HCT116 (cell line): ENCODE data around the gene HOXB7.

ENCODE experiments used
- FOSL1 ChIP-seq: IDR thresholded peaks from 2 replicates; pipeline ENCODE4 v1.6.1; 2012; ENCODE audit warnings: low read depth
- JUND ChIP-seq: IDR thresholded peaks from 2 replicates; pipeline ENCODE4 v1.6.1; 2012
- POLR2A ChIP-seq: IDR thresholded peaks from 2 replicates; pipeline ENCODE4 v1.7.0; 2011; ENCODE audit warnings: borderline replicate concordance; ENCODE audit not compliant: insufficient read depth, insufficient read length; ENCODE audit errors: extremely low read depth
- POLR2AphosphoS5 ChIP-seq: IDR thresholded peaks from 2 replicates; pipeline ENCODE4 v1.6.1; 2011; ENCODE audit warnings: mild to moderate bottlenecking, low read depth, low read length, moderate library complexity
- RAD21 ChIP-seq: IDR thresholded peaks from 2 replicates; pipeline ENCODE4 v1.6.1; 2012; ENCODE audit warnings: low read depth, mild to moderate bottlenecking
- SIN3A ChIP-seq: IDR thresholded peaks from 2 replicates; pipeline ENCODE4 v1.6.1; 2012; ENCODE audit warnings: low read depth
- SRF ChIP-seq: IDR thresholded peaks from 2 replicates; pipeline ENCODE4 v1.6.1; 2012; ENCODE audit warnings: low read depth
- YY1 ChIP-seq: IDR thresholded peaks from 2 replicates; pipeline ENCODE4 v1.6.1; 2011; ENCODE audit warnings: low read length, low read depth, moderate library complexity, mild to moderate bottlenecking; ENCODE audit not compliant: insufficient replicate concordance; ENCODE audit errors: extremely low read depth
- TF ChIP-seq, protein P1 (sequence below), 3 experiments: fragments of 200-600 bp in 1 of 3; sonication (generic) in 1 of 3; IDR thresholded peaks in 2 of 3; conservative IDR thresholded peaks in 1 of 3; 2 replicates each; pipeline ENCODE4 v1.5.1; 2012 to 2017; ENCODE audit warnings: low read depth in 2 of 3, low read length in 2 of 3, antibody characterized with exemption in 1 of 3, borderline replicate concordance in 1 of 3, control low read depth in 1 of 3, mild to moderate bottlenecking in 1 of 3, mixed read lengths in 1 of 3, mixed run types in 1 of 3, moderate library complexity in 1 of 3; ENCODE audit not compliant: insufficient read depth in 1 of 3
- TF ChIP-seq, protein P2 (sequence below): IDR thresholded peaks from 2 replicates; pipeline ENCODE4 v1.6.1; 2012
- TF ChIP-seq, protein P3 (sequence below): IDR thresholded peaks from 2 replicates; pipeline ENCODE4 v1.6.1; 2011; ENCODE audit warnings: mild to moderate bottlenecking, low read length, moderate library complexity; ENCODE audit not compliant: insufficient replicate concordance; ENCODE audit errors: extremely low read depth

DNA sequence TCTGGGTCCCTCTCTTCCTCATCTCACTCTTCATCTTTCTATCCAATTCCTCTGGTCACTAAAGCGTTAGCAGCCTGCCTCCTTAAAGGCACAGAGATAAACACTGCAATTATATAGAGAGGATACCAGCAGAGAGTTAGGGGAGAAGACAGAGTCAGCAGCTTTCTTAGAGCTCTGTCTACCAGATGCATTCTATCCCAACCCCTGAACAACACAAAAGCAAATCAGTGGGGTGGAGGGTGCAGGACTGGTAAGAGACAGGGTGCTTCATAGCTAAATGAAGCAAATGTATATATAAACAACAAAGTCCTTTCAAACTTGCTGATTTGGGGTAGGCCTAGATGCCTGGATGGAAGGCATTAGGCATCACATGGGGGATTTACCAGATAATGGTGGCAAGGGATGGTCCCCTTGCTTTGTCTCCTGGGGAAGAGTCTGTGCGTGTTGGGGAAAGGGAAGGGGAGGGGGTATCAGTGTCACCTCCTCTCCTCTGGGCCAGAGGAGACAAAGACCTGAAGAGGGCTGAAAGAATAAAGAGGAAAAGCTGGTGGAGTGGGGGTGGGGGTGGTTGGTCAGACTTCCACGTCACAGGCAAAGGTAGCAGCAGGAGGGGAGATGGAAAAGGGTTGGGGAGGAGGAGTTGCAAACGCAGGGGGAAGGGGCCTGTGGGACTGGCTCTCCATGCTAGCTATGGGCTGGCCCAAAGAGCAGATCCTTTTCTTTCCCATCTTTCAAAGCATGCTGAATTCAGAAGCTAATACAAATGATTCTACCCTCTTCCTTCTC, 44.7 kb downstream of the HOXB7 start:
- TF ChIP-seq RAD21: no peak
- TF ChIP-seq, protein P1, sequence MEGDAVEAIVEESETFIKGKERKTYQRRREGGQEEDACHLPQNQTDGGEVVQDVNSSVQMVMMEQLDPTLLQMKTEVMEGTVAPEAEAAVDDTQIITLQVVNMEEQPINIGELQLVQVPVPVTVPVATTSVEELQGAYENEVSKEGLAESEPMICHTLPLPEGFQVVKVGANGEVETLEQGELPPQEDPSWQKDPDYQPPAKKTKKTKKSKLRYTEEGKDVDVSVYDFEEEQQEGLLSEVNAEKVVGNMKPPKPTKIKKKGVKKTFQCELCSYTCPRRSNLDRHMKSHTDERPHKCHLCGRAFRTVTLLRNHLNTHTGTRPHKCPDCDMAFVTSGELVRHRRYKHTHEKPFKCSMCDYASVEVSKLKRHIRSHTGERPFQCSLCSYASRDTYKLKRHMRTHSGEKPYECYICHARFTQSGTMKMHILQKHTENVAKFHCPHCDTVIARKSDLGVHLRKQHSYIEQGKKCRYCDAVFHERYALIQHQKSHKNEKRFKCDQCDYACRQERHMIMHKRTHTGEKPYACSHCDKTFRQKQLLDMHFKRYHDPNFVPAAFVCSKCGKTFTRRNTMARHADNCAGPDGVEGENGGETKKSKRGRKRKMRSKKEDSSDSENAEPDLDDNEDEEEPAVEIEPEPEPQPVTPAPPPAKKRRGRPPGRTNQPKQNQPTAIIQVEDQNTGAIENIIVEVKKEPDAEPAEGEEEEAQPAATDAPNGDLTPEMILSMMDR (IDR thresholded peaks at IDR 0.05 in 2 of 3, conservative IDR thresholded peaks at IDR 0.05 in 1 of 3; ENCODE audit: borderline replicate concordance in 1 of 3, insufficient read depth in 1 of 3, low read depth in 2 of 3, low read length in 2 of 3): no peak
- TF ChIP-seq POLR2A: no peak
- TF ChIP-seq JUND: no peak
- TF ChIP-seq POLR2AphosphoS5: no peak
- TF ChIP-seq, protein P2, sequence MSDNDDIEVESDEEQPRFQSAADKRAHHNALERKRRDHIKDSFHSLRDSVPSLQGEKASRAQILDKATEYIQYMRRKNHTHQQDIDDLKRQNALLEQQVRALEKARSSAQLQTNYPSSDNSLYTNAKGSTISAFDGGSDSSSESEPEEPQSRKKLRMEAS: no peak
- TF ChIP-seq, protein P3, sequence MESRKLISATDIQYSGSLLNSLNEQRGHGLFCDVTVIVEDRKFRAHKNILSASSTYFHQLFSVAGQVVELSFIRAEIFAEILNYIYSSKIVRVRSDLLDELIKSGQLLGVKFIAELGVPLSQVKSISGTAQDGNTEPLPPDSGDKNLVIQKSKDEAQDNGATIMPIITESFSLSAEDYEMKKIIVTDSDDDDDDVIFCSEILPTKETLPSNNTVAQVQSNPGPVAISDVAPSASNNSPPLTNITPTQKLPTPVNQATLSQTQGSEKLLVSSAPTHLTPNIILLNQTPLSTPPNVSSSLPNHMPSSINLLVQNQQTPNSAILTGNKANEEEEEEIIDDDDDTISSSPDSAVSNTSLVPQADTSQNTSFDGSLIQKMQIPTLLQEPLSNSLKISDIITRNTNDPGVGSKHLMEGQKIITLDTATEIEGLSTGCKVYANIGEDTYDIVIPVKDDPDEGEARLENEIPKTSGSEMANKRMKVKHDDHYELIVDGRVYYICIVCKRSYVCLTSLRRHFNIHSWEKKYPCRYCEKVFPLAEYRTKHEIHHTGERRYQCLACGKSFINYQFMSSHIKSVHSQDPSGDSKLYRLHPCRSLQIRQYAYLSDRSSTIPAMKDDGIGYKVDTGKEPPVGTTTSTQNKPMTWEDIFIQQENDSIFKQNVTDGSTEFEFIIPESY: no peak
- TF ChIP-seq FOSL1: no peak
- TF ChIP-seq SIN3A: no peak
- no peak for TF ChIP-seq YY1
- TF ChIP-seq SRF: no peak
